ENCODE results near the gene ATPAF1.
A peak's percentile ranks its signal among the peaks of the same experiment; 100 is the strongest.
"Not testable (repeated sequence)": the region's sequence is repeated elsewhere in the genome, so short reads cannot be mapped to it uniquely, and the experiment has no call there.

ATPAF1 gene

DNA sequence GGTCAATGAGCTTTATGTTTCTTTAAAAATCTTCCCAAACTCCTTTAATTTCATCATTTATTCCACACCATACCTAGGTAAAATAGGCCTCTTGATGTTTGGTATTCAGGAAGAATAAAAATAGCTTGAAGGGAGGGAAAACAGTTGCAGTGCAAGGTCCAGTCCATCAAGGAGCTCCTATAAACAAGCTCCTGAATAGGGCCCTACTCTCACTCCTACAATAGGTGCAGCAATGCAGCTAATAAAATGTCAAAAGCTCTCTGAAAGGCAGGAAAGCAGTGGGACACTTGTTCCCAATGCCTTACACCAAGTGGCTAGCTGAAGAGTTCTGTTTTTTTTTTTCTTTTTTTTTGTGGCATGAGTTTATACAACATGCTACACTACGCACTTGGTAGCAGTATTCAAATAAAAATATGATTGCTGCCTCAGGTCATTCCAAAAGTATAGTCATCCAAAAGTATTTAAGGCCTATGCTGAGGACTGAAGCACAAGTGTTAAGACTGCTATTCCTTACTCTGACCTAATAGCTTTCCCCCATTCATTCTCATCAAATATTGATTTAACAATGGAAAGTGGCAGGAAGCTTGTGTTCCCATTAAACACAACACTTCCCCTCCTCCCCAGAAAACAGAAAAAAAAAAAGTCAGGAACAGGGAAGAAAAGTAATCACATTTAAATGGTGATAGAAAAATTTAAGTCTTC lies 13.3 kb upstream of the ATPAF1 start:
- no peak for DNase-seq (ENCODE audit: low spot score)

DNA sequence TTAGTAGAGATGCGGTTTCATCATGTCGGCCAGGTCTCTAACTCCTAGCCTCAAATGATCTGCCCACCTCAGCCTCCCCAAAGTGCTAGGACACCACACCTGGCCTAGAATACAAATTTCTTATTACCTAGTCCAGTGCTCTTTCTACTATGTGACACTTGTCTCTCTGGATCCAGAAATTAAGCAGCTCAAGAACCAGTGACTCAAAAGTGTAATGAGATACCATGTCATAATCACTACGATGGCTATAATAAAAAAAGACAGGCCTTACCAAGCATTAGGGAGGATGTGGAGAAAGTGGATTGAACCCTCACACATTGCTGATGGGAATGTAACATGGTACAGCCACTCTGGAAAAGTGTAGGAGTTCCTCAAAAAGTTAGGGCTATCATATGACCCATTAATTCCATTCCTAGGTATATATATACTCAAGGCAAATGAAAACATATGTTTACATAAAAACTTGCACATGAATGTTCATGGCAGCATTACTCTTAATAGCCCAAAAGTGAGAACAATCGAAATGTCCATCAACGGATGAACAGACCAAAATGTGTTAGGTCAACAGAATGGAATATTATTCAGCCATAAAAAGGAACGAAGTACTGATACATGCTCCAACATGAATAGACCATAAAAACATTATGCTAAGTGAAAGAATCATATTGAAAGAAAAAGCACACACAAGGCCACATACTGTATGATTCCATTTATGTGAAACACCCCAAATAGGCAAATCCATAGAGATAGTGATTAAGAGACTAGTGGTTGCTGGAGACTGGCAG lies 11.8 kb upstream of the ATPAF1 start:
- no peak for DNase-seq (ENCODE audit: low spot score)

DNA sequence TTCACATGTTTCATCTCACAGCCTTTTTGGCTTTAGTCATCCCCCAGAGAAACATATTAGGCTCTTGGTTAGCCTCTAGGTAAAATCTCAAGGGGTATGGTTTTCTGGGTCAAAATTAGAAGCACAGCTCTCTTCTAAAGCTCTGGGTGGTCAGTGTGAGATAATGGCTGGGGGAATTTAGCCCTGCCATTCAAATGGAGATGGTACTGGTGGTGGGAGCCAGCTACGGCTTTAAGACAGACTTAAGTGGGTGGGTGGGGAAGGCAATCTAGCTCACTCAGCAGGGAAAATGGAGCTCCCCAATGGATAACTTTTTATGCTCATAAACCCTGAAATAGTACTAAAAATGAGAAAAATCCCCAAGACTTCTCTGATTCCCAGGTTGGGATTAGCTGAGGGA lies 9.2 kb upstream of the ATPAF1 start:
- no peak for DNase-seq (ENCODE audit: low spot score)

DNA sequence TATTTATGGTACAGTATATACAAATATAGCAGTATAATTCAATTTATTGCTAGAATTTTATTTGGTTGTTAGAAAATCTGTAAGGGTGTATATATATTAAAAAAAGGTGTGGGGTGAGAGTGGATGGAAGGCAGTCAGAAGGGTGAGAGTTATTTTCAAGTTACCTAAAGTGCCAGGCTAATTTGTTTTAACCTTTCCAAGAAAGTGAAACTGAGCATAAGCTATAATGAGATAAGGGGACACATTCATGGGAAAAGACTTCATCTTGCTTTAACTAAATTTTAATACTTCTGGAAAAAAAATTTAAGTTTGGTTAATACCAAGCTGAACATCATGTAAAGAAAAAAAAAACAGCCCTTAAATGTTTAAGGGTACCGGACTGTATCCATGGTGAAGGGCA lies 8.4 kb upstream of the ATPAF1 start:
- DNase-seq (ENCODE audit: low spot score), result no peak

DNA sequence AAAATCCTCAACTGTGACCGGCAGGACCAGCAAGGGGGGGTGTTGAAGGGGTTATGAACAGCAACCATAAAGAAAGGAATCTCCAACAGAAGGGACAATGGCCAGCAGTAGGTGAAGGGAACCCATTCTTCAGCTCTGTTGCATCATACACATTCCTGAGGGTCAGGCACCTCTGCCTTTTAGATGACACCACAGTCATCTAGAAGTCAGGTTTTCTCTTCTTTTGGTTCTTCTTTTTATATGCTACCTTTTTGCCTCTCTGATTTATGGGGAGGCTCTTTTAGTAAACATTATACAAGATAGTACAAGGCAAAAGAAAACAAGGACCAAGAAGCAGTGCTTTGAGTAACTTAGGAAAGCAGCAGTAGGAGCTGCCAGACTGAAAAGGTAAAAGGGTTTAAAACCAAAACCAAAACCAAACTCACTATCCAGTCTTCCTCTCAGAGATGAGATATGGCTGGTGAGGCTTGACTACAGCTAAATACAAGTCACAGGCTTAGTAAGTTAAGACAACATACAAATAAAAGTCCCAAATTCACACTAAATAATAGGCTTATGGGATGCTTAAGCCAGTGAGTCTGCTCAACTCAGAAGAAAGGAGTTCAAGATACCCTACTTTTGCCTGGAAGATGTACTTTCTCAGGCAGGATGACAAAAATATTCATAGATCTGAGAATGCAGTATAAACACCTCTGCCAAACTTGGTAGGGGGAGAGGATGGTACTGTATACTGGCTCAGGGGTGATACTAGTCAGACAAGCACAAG lies 7.6 kb upstream of the ATPAF1 start:
- DNase-seq (ENCODE audit: low spot score), result no peak

DNA sequence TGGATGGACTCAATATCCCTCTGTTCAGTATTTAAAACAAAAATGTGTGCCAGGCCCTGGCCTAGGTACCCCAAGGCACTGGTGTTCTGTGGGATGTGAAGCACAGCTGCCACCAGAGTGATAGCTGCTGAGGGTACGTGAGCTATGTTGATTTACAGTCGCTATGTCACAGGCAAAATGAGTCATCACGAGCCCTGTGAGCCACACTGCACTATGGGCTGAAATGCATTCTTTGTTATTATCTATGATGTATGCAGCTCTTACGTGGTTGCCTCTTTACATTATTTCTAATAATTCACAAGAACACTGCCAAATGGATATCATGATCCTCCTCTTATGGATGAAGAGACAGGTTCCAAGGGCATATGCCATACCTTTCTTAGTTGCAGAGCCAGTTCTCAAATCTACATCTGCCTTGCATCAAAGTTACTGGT lies 5.6 kb upstream of the ATPAF1 start:
- DNase-seq (ENCODE audit: low spot score), result peak; percentile 28

DNA sequence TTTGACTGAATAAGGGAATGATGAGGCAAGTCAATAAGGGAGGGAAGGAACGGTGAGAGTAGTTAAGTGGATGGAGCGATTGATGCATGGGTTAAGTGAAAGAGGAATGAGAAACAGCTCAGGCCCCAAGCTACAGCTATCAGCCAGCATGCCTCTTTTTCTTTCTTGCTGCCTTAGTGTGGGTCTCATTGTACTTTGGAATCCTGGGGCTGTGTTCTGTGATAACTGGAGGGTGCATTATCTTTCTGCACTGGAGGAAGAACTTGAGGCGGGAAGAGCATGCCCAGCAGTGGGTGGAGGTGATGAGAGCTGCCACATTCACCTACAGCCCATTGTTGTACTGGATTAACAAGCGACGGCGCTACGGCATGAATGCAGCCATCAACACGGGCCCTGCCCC lies 4.5 kb upstream of the ATPAF1 start:
- DNase-seq (ENCODE audit: low spot score), result no peak

DNA sequence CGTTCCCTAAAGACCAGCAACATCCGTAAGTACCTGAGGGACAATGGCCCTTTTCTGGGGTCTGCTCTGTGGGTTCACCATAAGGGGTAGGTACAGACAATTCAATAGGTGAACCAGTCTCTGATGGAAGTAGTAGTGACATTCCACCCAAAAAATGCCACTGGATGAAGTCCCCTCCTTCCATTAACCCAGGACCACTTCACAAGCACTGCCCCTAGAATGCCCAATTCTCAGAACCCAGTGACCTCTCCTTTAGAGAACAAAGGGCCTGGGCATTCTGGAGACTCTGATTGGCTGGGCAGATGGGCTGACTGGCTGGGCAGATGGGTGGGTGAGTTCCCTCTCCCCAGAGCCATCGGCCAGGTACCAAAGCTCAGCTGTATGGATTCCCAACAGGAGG lies 3.4 kb upstream of the ATPAF1 start, which contains the start of gene TEX38:
Gene TEX38 (plus strand): TSS at position 301 of the 400 bp plus-strand sequence. CDS start 81 bp downstream, at position 382.
- no peak for DNase-seq (ENCODE audit: low spot score)

DNA sequence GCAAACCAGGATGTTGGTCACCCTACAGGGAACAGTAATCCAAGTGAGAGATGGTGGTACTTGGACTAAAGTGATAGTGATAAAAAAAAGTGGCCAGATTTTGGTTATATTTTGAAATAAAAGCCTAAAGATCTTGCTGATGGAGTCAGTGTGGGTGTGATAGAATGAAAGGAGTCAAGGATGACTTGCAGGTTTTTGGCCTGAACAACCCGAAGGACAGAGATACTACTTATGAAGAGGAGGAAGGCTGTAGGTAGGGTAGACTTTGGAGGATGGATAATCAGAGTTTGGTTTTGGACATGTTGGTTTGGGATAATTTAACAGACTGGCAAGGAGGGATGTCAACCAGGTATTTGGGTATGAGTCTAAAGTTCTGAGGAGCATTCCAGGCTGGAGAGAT lies 2.0 kb upstream of the ATPAF1 start:
- DNase-seq (ENCODE audit: low spot score), result no peak

DNA sequence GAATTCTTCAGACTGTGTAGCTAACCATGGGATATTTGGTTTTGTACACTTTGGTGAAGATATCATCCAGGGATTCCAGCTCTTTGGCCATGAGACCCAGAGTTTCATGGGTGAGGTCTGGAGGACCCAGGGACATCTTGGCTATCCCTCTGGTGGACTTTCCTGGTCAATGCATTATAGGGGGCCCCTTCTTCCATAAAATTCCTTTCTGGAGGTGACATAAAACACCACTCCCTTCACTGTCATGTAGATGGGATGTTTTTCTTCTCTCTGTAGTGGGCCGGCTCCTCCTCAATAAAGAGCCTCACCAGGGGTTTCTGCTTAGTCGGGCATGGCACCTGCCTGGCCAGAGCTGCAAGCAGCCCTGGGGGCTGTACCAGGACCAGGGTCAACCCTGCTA lies 2.2 kb downstream of the ATPAF1 start:
- no peak for DNase-seq (ENCODE audit: low spot score)

DNA sequence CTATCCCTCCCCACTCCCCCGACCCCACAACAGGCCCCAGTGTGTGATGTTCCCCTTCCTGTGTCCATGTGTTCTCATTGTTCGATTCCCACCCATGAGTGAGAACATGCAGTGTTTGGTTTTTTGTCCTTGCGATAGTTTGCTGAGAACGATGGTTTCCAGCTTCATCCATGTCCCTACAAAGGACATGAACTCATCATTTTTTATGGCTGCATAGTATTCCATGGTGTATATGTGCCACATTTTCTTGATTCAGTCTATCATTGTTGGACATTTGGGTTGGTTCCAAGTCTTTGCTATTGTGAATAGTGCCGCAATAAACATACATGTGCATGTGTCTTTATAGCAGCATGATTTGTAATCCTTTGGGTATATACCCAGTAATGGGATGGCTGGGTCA lies 5.2 kb downstream of the ATPAF1 start:
- not testable (repeated sequence) for DNase-seq (ENCODE audit: low spot score)

DNA sequence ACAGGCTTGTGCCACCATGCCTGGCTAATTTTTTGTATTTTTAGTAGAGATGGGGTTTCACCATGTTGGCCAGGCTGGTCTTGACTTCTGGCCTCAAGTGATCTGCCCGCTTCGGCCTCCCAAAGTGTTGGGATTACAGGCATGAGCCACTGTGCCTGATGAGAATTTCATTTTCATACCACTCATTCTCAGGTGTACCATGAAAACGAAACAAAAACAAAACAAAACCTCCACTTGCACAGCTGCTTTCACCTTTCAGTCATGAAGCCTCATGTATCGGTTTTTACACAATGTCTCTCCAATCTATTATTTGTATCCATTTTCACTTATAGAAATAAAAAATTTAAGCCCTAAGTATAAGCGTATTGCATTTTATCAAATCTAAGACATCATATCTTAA lies 8.0 kb downstream of the ATPAF1 start:
- not testable (repeated sequence) for DNase-seq (ENCODE audit: low spot score)

DNA sequence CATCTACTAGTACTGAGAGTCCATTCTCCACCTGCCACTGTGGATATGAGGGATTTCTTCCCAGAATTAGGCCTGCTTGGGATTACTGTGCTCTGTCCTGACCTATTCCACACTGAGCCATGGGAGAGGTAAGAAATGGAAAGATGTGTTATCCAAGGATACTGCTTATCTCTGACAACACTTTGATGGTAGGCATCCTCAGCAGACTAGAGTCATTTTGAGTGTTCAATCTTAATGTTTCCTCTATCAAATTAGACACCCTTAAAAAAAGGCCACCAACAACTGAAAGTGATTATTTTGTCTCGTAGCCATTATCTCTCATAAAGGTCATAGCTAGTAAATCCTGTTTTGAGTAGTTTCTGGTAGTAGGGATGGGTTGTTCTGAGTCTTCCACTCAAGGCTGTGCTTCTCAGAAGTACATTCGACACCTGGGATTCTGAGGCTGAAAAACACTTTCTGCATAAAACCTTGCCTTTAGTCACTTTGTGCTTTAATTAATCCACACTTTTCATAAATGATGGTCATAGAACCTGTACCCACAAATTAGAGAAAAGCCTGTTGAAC lies 8.8 kb downstream of the ATPAF1 start:
- no peak for DNase-seq (ENCODE audit: low spot score)

DNA sequence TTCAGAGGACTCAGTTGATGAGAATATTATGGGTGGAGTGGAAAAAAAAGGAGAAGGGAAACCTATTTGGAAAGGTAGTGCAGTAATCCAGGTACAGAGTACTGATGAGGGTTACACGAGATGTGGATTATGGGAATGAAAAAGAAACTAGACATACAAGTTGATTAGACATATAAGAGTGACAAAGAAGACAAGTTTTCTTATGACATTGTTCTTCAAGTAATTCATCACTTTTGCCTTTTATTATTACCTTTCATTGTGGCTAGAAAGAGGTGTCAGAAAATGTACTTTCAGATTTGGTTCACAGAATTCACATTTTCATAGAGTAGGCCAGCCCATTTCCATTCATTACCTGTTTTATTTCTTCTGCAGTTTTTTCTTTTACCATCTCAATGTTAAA lies 10.4 kb downstream of the ATPAF1 start:
- DNase-seq (ENCODE audit: low spot score), result no peak

DNA sequence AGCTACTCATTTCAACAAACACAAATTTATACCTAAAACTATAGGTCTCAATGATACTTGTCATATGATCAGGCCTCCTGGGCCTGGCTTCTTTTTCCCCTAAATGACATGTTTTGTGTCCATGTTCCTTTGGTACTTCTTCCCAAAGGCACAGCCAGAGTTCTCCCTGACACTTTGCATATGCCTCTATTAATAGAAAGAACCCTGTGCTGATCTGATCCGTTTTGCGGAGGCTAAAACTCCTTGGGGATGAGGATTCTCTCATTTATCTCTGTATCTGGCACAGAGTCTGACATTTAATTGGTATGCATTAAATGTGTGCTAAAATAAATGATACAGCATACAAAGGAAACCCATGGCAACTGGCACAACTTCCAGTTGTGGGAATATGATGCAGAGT lies 11.5 kb downstream of the ATPAF1 start:
- no peak for DNase-seq (ENCODE audit: low spot score)

DNA sequence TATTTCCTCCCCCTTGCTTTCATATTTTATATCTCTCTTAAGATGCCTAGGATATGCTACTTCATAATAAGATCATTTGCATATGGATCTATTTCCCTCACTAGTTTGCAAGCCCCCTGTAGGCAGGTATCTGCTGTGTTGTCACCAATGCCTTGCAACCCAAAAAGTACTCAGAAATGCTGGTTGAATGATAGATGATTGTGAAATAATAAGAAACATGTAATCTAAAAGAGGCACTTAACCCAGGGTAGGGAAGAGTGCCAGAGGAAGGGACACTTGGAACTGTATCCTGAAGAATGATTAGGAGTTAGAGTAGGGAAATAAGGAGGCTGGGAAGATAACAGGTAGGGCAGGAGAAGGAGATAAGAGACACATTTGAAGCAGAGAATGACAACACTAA lies 12.3 kb downstream of the ATPAF1 start:
- no peak for DNase-seq (ENCODE audit: low spot score)

DNA sequence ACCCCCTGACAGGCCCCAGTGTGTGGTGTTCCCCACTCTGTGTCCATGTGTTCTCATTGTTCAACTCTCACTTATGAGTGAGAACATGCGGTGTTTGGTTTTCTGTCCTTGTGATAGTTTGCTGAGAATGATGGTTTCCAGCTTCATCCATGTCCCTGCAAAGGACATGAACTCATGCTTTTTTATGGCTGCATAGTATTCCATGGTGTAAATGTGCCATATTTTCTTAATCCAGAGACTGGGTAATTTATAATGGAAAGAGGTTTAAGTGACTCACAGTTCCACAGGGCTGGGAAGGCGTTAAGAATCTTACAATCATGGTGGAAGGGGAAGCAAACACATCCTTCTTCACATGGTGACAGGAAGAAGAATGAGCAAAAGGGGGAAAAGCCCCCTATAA lies 13.5 kb downstream of the ATPAF1 start:
- DNase-seq (ENCODE audit: low spot score), result not testable (repeated sequence)

DNA sequence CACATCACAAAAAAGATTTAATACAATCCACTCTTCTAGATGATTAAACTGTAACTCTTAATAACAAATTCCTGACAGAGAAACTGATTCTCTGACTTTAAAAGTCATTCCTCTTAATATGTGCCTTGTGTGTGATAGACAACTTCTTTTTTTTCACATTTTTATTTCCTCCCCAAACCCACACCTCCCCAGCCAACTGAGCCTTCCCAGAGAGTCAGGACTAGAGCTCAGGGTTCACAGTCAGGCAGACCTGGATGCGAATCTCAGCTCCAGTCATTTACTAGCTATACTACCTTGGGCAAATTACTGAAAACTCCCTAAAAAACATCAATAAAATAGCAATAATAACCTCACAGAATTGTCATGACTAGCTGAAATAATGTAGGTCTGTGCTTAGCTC lies 14.2 kb downstream of the ATPAF1 start:
- DNase-seq (ENCODE audit: low spot score), result no peak

DNA sequence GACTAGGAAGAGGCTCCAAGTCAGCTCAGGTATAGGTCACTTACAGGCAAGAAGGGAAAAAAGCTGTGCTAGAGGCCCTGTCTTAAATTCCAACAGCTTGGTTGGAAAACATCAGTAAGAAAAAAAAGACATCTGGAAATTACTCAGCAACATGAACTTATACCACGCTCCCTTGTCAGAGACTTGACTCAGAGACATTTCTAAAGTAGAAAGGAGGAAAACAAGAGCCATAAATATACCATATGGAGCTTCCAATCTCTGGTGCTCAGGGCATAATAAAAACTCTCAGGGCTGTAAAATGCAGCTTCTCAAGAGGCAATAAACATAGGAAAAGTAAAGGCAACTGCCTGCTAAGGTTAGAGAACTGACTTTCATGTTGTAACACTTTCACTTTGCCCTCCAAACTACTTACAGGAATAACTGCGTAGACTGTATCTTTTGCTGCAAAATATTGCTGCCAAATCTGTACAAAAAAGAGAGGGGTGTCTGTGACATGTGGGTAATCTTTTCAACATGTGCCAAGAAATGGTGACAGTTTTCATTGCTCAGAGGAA lies 14.7 kb downstream of the ATPAF1 start:
- no peak for DNase-seq (ENCODE audit: low spot score)

DNA sequence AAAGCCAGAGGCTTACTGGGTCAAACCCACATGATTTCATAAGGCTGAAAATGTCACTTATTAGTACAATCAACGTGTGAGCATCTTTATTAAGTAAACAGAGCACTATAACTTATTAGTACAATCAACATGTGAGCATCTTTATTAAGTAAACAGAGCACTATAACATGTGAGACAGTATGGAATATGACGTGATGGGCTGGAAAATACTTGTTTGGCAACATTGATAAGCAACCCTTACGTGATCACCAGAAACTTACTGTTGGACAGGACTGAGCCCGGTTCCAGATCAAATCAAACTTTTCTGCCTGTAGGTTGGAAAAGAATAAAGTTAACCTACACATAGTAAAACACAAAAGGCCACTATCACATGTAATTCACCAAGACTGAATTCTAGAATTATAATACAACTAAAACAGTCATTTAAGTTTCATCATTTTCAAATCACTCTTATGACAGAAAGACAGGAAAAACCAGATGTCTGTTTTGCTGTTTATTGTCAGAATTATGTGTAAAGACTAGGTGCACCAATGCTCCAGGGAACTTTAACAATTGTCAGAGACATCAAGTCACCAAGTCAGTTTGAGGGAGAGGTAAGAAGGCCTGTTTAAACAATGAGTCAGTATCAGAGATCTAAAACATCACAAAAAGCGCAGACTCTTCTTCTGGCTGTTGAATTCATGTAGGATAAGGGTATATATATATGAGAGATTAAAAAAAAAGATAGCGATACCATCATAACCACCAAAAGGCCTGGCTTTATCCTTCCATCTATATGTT lies 15.7 kb downstream of the ATPAF1 start:
- no peak for DNase-seq (ENCODE audit: low spot score)

DNA sequence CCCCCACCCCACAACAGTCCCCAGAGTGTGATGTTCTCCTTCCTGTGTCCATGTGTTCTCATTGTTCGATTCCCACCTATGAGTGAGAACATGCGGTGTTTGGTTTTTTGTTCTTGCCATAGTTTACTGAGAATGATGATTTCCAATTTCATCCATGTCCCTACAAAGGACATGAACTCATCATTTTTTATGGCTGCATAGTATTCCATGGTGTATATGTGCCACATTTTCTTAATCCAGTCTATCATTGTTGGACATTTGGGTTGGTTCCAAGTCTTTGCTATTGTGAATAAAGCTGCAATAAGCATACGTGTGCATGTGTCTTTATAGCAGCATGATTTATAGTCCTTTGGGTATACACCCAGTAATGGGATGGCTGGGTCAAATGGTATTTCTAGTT lies 17.0 kb downstream of the ATPAF1 start:
- DNase-seq (ENCODE audit: low spot score), result not testable (repeated sequence)
